GM19193 (cell line): ENCODE data around the gene CNDP1.

Source experiments
- POLR2A ChIP-seq: IDR thresholded peaks from 4 replicates; pipeline ENCODE4 v1.6.1; 2011; ENCODE audit not compliant: insufficient read depth, insufficient read length; ENCODE audit errors: extremely low read depth

The CNDP1 gene

GRCh38 chr18:74522635-74523548 lies 11.4 kb upstream of the CNDP1 start:
- no peak for TF ChIP-seq POLR2A

GRCh38 chr18:74524097-74524496 lies 10.2 kb upstream of the CNDP1 start:
- TF ChIP-seq POLR2A, result no peak

- no peak for TF ChIP-seq POLR2A
These were observed 8.6 kb upstream of the CNDP1 start for GRCh38 chr18:74525741-74526140.

- TF ChIP-seq POLR2A, result no peak
These were observed 7.8 kb upstream of the CNDP1 start for GRCh38 chr18:74526488-74526887.

GRCh38 chr18:74528478-74528877 lies 5.8 kb upstream of the CNDP1 start:
- TF ChIP-seq POLR2A, result no peak

GRCh38 chr18:74528913-74529312 lies 5.4 kb upstream of the CNDP1 start:
- TF ChIP-seq POLR2A, result no peak

DNA sequence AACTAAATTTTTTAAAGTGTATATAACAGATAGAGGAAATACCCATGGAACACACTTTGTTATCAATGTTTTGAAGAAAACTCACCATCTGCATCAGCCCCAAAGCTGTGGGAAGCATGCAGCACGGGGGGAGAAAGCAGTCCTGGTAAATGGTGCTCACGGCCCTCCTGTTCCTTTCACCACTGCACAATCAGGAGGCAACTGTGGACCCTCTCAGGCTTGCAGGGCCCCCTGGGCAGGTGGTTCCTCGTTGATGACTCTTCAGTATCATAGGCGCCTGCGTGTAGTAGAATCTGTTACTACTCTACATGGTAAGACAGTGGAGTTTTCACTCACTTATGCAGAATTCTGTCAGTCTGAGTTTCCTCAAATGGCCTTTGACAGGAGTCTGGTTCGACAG lies 4.9 kb upstream of the CNDP1 start:
- TF ChIP-seq POLR2A, result no peak

DNA sequence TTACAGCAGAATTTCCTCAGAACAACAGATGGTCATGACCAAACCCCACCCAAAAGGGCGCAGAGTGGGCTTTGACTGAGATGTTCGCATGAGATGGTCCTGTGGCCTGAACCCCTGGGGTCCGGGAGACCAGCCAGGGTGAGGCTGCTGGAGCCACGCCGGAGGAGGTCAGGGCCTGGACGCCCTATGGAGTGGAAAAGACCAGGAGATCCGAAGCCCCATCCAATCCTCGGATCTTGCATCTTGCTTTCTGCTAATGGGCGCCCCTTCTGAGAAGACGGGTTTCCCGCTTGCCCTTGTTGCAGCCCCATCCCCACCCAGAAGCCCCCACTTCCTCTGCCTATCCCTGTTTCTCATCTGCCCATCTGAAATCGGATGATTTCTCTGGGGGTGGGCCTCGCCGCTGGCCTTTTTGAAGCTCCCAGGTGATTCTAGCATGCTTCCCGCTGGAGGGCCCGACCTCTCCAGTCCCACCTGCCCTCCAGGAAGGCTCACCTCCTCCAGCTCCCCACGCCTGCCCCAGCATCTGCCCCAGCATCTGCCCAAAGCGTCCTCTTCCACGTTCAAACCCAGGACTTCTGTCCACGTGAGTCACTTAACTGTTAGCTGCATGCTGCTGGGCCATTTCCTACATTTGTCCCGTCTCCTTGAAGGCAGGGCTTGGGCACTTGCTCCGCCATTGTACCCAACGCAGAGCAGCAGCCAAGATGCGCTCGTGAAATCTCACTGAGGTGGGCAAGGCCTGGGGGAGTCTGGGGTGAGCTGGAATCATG lies 4.3 kb upstream of the CNDP1 start:
- TF ChIP-seq POLR2A, result no peak

DNA sequence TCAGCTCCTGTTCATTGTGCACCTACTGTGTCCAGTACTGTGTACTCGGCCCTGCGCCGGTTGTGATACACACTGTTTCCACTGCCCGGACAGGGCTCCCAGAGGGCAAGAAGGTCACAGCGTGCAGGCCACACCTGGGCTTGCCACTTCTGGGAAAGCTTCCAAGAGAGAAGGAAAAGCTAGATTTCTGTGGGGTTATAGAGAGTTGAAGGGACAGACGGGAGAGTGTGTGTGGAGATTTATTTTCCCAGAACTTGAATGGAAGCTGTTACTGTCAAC lies 3.8 kb upstream of the CNDP1 start:
- TF ChIP-seq POLR2A, result no peak

- TF ChIP-seq POLR2A, result no peak
These were observed 3.3 kb upstream of the CNDP1 start for GRCh38 chr18:74531043-74531442.

- no peak for TF ChIP-seq POLR2A
These were observed 1.7 kb upstream of the CNDP1 start for GRCh38 chr18:74532511-74533025.

DNA sequence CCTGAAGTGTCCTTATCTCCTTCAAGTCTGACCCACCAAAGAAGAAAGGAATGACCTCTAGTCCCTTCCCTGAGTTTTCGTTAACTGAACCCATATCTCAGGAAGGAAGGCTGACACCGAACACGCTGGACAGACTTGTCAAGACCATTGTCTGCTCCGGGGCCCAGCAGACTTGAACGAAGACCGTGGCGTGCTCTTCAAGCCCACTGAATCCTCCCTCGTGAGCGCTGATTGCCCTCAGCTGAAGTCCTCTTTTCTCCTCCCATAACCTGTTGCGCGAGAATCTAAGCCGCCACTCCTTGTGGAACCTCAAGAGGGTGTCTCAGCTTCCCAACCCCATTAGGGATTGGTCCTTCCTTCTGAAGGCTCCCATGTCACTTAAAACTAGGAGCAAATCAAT lies 634 bp upstream of the CNDP1 start:
- no peak for TF ChIP-seq POLR2A

DNA sequence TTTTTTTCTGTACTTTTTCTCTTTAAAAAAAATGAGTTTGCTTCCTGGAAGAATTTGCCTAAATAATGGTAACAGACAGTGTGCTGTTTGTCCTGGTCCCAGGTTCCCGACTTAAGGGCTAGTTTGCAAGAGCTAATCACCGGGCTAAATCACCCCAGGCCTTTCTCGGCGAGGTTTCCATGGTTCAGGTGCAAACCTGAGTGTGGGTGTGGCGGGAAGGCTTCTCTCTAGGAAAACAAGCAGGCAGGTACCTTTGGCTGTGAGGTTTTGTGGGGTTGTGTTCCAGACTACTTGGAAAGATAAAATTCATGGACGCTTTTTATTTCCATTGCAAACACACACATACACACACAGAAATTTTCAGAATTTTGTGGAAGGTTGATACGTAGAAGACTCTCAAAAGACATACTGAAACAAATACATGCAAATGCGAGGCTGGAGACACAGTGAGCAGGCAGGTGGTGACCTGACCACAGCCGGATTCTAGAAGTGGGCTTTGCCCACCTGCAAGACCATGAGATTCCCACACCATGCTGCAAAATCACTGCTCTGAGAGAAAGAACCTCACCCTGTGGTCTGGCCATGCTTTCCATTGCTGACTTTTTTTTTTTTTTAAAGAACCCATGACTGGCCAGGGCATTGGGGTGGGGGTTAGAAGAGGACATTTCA lies 815 bp downstream of the CNDP1 start:
- TF ChIP-seq POLR2A, result no peak

- TF ChIP-seq POLR2A, result no peak
These were observed 5.0 kb downstream of the CNDP1 start for GRCh38 chr18:74539289-74539688.

DNA sequence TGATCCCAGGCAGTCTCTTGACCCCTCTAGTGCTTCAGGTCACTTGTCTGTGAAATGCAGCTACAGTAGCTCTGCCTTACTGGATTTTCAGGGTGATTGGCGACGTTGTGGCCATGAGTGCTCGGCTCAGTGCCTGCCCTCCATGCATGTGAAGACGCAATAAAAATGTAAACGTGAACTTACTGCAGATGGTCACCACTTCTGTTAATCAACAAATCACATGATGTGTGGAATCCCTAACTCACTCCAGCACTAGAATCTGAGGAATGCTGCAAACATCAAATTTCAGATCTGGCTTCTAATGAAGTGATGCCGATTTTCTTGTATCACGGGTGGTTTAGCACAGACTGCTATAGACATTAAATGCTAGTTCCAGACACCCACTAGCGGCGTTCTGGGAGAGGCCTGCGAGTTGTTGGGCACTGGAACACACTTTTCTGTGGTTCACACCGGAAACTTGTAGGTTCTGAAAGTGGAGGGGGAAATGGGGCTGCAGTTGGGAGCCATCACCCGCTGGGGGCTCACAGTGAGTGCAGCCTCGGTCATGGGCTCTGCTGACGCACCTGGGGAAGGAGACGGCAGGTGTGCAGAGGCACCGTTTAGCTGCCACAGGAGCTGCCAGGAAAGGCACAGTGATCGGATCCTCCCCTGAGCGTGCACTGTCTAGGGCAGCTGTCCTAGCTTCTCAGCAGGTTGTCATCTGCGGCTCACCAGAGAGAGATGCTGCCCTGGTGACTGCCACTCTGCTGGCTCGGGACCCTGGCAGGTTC lies 6.5 kb downstream of the CNDP1 start:
- no peak for TF ChIP-seq POLR2A

DNA sequence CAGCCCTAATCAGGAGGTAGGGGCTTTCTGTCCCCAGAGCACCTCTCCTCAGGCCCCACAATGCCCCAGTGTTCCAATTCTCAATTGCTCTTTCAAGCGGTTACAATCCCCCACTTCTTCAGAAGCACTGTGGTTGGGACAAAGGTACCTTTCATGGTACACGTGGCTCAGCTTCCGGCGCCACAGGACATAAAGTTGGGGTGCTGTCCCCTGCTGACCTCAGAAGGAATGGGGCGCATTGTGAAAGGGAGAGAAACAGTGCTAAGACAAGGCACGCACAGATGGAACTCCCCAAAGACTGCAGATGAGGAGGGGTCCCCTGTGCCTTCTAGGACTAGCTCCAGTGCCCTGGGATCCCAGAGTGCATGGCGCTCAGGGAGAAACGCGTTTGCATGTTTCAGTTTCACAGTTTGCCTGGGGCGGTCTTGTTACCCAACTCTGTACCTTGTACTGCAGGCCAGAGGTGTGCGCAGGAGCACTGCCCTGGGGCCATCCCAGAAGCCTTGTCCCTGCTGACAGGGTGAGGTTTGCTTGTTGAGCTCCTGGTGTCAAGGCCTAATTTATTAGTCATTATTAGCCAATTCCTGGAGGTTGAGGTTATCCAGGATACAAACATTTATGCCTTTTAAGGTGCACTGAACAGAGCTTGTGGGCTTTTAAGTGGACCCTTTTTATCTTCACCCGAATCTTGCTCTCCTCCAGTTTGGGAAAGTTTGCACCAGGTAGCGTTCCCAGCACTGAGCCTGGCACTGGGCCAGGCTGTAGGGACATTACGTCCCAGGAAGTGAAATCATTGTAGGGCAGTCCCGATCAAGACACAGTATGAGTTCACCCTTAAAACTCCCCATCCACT lies 7.6 kb downstream of the CNDP1 start:
- TF ChIP-seq POLR2A, result no peak
